HCT116 (cell line): ENCODE results near the gene OR1L8. TPM values are rescaled to one million over a fixed set of nuclear protein-coding genes. Genes with fewer than 3 reads are reported as not detected.

Experiments used
- ATAC-seq: fragments of 200-7000 bp; cut with Tn5 transposase; 2 replicates; pipeline ENCODE4 v1.9.1; 2020; ENCODE audit warnings: mild to moderate bottlenecking, moderate library complexity
- BruUV-seq: library from RNA; stranded (reverse); fragments of 400-500 nt; replicated peaks from 2 replicates; lab custom pipeline; 2021; lab: Mats Ljungman, UMichigan
- CTCF ChIA-PET: fragments of 300-600 bp; sonication (Branson Sonifier 250); formaldehyde crosslinking; loops from one replicate; lab custom pipeline; 2021; ENCODE audit warnings: antibody characterized with exemption; lab: Charles Lee
- POLR2A ChIA-PET: fragments of 300-600, 350-600 bp; sonication (Branson Sonifier 250); formaldehyde crosslinking; loops from one replicate; lab custom pipeline; 2021; ENCODE audit warnings: antibody characterized with exemption; lab: Charles Lee
- RAD21 ChIA-PET, 2 experiments: fragments of 300-600 bp; sonication (Branson Sonifier 250); formaldehyde crosslinking; loops; one replicate each; lab custom pipeline; 2023; ENCODE audit warnings: low total read pairs in 2 of 2; ENCODE audit not compliant: uncharacterized antibody in 2 of 2, unreplicated experiment in 2 of 2, low non-redundant PET in 1 of 2; lab: Charles Lee
- DNase-seq: peaks from one replicate; pipeline ENCODE4 v3.0.0-alpha.2; 2010; ENCODE audit warnings: low read depth, low spot score
- H2AFZ ChIP-seq: fragments of 200-600 bp; shearing (Covaris generic), sonication (generic); 2 replicates; pipeline ENCODE4 v1.6.1; 2017; ENCODE audit warnings: low read depth, mixed run types, mixed read lengths, antibody characterized with exemption, low read length; ENCODE audit not compliant: poor library complexity, severe bottlenecking
- H3K27ac ChIP-seq: 2 replicates; pipeline ENCODE4 v1.5.1; 2012; ENCODE audit warnings: low read depth, low read length
- H3K27me3 ChIP-seq: fragments of 200-600 bp; sonication (generic); 2 replicates; pipeline ENCODE4 v1.6.1; 2016; ENCODE audit warnings: mixed run types, low read length, mixed read lengths; ENCODE audit not compliant: insufficient read depth
- H3K36me3 ChIP-seq, 2 experiments: fragments of 200-500 bp in 1 of 2; fragments of 200-600 bp in 1 of 2; sonication (Bioruptor generic) in 1 of 2; sonication (generic) in 1 of 2; 2 replicates each; pipeline versions ENCODE4 v1.5.1 to v1.6.1; 2014 to 2016; ENCODE audit warnings: low read length in 2 of 2, inconsistent platforms in 1 of 2, mixed read lengths in 1 of 2, mixed run types in 1 of 2; ENCODE audit not compliant: insufficient read depth in 2 of 2, control insufficient read depth in 1 of 2
- H3K4me1 ChIP-seq, 2 experiments: fragments of 200-600 bp in 1 of 2; sonication (generic) in 1 of 2; 2 replicates each; pipeline versions ENCODE4 v1.5.1 to v1.6.1; 2012 to 2017; ENCODE audit warnings: low read length in 2 of 2, inconsistent platforms in 1 of 2, mild to moderate bottlenecking in 1 of 2, mixed read lengths in 1 of 2, mixed run types in 1 of 2, moderate library complexity in 1 of 2; ENCODE audit not compliant: insufficient read depth in 2 of 2, control insufficient read depth in 1 of 2
- H3K4me2 ChIP-seq: fragments of 200-600 bp; sonication (generic); 2 replicates; pipeline ENCODE4 v1.6.1; 2017; ENCODE audit warnings: mixed run types, low read length, mixed read lengths
- H3K4me3 ChIP-seq, 2 experiments: fragments of 200-600 bp in 1 of 2; sonication (generic) in 1 of 2; replicated peaks in 1 of 2; 2 replicates each; pipeline ENCODE4 v1.5.1; 2011 to 2016; ENCODE audit warnings: low read length in 2 of 2, control low read depth in 1 of 2, low read depth in 1 of 2, mild to moderate bottlenecking in 1 of 2, mixed read lengths in 1 of 2, mixed run types in 1 of 2
- H3K79me2 ChIP-seq: fragments of 200-600 bp; sonication (generic); 2 replicates; pipeline ENCODE4 v1.6.1; 2017; ENCODE audit warnings: mild to moderate bottlenecking, mixed run types, low read length, moderate library complexity, mixed read lengths; ENCODE audit not compliant: insufficient read depth
- H3K9ac ChIP-seq: fragments of 200-600 bp; sonication (generic); 2 replicates; pipeline ENCODE4 v1.6.1; 2016; ENCODE audit warnings: low read length, mixed read lengths
- H3K9me2 ChIP-seq: fragments of 200-600 bp; sonication (generic), shearing (Covaris generic); 2 replicates; pipeline ENCODE4 v1.6.1; 2017; ENCODE audit warnings: mixed run types, mild to moderate bottlenecking, moderate library complexity; ENCODE audit not compliant: insufficient read depth
- H3K9me3 ChIP-seq, 2 experiments: fragments of 200-500 bp in 1 of 2; fragments of 200-600 bp in 1 of 2; sonication (Bioruptor generic) in 1 of 2; sonication (generic) in 1 of 2; 2 replicates each; pipeline ENCODE4 v1.6.1; 2014 to 2017; ENCODE audit warnings: low read length in 2 of 2, mixed read lengths in 2 of 2, inconsistent platforms in 1 of 2, low read depth in 1 of 2, mild to moderate bottlenecking in 1 of 2, mixed run types in 1 of 2, moderate library complexity in 1 of 2; ENCODE audit not compliant: control insufficient read depth in 1 of 2, insufficient read depth in 1 of 2
- H4K20me1 ChIP-seq: fragments of 200-600 bp; sonication (generic), shearing (Covaris generic); 2 replicates; pipeline ENCODE4 v1.6.1; 2017; ENCODE audit warnings: mixed run types, mild to moderate bottlenecking, moderate library complexity; ENCODE audit not compliant: insufficient read depth
- ELF1 ChIP-seq: IDR thresholded peaks from 2 replicates; pipeline ENCODE4 v1.6.1; 2012; ENCODE audit warnings: low read depth, borderline replicate concordance
- JUND ChIP-seq: IDR thresholded peaks from 2 replicates; pipeline ENCODE4 v1.6.1; 2012
- TCF7L2 ChIP-seq: IDR thresholded peaks from 2 replicates; pipeline ENCODE4 v1.7.0; 2011; ENCODE audit warnings: borderline replicate concordance, inconsistent platforms; ENCODE audit not compliant: insufficient read depth, insufficient read length; ENCODE audit errors: extremely low read depth
- intact Hi-C: fragments of 100-400 bp; cut with micrococcal nuclease; formaldehyde crosslinking; loops from 2 replicates; pipeline ENCODE4 v1.10.0; 2022
- total RNA-seq: library from RNA; stranded (reverse); gene quantifications from one replicate; pipeline ENCODE4 v1.2.1, GENCODE V29; 2021; ENCODE audit not compliant: unreplicated experiment
- TF ChIP-seq, protein P1 (sequence below), 3 experiments: fragments of 200-600 bp in 1 of 3; sonication (generic) in 1 of 3; IDR thresholded peaks in 2 of 3; conservative IDR thresholded peaks in 1 of 3; 2 replicates each; pipeline ENCODE4 v1.5.1; 2012 to 2017; ENCODE audit warnings: low read depth in 2 of 3, low read length in 2 of 3, antibody characterized with exemption in 1 of 3, borderline replicate concordance in 1 of 3, control low read depth in 1 of 3, mild to moderate bottlenecking in 1 of 3, mixed read lengths in 1 of 3, mixed run types in 1 of 3, moderate library complexity in 1 of 3; ENCODE audit not compliant: insufficient read depth in 1 of 3
- TF ChIP-seq, protein P2 (sequence below): IDR thresholded peaks from 2 replicates; pipeline ENCODE4 v1.6.1; 2011; ENCODE audit warnings: mild to moderate bottlenecking, low read length, moderate library complexity; ENCODE audit not compliant: insufficient replicate concordance; ENCODE audit errors: extremely low read depth

The OR1L8 gene
- total RNA-seq, 1 experiment from 2014 or later, result not detected

DNA sequence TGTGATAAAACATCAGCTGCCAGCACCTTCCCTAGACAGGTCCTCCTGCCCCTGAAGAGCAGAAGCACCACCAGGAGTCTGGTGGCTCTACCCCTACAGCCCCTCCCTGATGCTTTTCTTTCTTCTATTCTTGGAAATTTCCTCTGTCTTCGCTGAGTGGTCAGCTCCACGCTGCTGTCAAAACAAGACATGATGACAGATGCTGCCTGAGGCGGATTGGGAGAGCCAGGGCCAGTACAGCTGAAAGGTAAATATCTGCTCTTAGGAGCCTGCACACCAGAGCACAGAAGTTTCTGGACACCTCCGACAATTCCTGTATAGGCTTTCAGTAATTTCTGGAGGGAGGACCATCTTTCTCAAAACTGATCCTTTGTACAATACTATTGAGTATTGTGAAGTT, 26.6 kb upstream of the OR1L8 start:
- RAD21 ChIA-PET, result no interaction called here
- TF ChIP-seq, protein P1, sequence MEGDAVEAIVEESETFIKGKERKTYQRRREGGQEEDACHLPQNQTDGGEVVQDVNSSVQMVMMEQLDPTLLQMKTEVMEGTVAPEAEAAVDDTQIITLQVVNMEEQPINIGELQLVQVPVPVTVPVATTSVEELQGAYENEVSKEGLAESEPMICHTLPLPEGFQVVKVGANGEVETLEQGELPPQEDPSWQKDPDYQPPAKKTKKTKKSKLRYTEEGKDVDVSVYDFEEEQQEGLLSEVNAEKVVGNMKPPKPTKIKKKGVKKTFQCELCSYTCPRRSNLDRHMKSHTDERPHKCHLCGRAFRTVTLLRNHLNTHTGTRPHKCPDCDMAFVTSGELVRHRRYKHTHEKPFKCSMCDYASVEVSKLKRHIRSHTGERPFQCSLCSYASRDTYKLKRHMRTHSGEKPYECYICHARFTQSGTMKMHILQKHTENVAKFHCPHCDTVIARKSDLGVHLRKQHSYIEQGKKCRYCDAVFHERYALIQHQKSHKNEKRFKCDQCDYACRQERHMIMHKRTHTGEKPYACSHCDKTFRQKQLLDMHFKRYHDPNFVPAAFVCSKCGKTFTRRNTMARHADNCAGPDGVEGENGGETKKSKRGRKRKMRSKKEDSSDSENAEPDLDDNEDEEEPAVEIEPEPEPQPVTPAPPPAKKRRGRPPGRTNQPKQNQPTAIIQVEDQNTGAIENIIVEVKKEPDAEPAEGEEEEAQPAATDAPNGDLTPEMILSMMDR (IDR thresholded peaks at IDR 0.05 in 2 of 3, conservative IDR thresholded peaks at IDR 0.05 in 1 of 3; ENCODE audit: borderline replicate concordance in 1 of 3, insufficient read depth in 1 of 3, low read depth in 2 of 3, low read length in 2 of 3), result no peak
- TF ChIP-seq, protein P2, sequence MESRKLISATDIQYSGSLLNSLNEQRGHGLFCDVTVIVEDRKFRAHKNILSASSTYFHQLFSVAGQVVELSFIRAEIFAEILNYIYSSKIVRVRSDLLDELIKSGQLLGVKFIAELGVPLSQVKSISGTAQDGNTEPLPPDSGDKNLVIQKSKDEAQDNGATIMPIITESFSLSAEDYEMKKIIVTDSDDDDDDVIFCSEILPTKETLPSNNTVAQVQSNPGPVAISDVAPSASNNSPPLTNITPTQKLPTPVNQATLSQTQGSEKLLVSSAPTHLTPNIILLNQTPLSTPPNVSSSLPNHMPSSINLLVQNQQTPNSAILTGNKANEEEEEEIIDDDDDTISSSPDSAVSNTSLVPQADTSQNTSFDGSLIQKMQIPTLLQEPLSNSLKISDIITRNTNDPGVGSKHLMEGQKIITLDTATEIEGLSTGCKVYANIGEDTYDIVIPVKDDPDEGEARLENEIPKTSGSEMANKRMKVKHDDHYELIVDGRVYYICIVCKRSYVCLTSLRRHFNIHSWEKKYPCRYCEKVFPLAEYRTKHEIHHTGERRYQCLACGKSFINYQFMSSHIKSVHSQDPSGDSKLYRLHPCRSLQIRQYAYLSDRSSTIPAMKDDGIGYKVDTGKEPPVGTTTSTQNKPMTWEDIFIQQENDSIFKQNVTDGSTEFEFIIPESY, result no peak
- TF ChIP-seq TCF7L2 (no peak), JUND (no peak), ELF1 (no peak)
- Histone ChIP-seq H3K4me3 (no peak overlapping the region), H2AFZ (no peak overlapping the region), H3K4me1 (no peaks in the 10 kb centered on the region), H4K20me1 (no peaks in the 10 kb centered on the region), H3K9me3 (no peaks in the 10 kb centered on the region), H3K9ac (no peak overlapping the region), H3K9me2 (no peaks in the 10 kb centered on the region), H3K27me3 (peaks cover 26% of the 10 kb centered on the region), H3K27ac (no peak overlapping the region), H3K79me2 (no peaks in the 10 kb centered on the region), H3K4me2 (no peak overlapping the region), H3K36me3 (no peaks in the 10 kb centered on the region)
- BruUV-seq, result no TSS peak
- POLR2A ChIA-PET, result no interaction called here
- intact Hi-C loops, result no loop called here
- CTCF ChIA-PET, result no interaction called here
- DNase-seq, result no peak
- no peak for ATAC-seq
